OCI-LY3 (cell line): Measurements from ENCODE around the gene PDPR.
A peak's percentile ranks its signal among the peaks of the same experiment; 100 is the strongest.
"Not testable (repeated sequence)": the region's sequence is repeated elsewhere in the genome, so short reads cannot be mapped to it uniquely, and the experiment has no call there.

Experiments
- H2AFZ ChIP-seq: fragments of 200-600, 300-600 bp; shearing (Covaris generic); 2 replicates; pipeline ENCODE4 v1.6.0; 2014; ENCODE audit warnings: antibody characterized with exemption, low read depth, low read length
- H3K27ac ChIP-seq: fragments of 200-600, 300-600 bp; sonication (generic); 2 replicates; pipeline ENCODE4 v1.5.1; 2014; ENCODE audit warnings: mild to moderate bottlenecking, low read length, moderate library complexity, mixed read lengths
- H3K27me3 ChIP-seq: fragments of 200-600, 300-600 bp; sonication (generic); 2 replicates; pipeline ENCODE4 v1.6.1; 2014; ENCODE audit warnings: low read depth, low read length, mixed read lengths
- H3K36me3 ChIP-seq: fragments of 200-600, 300-600 bp; sonication (generic); replicated peaks from 2 replicates; pipeline ENCODE3; 2014; ENCODE audit warnings: low read depth, low read length, mixed read lengths
- H3K4me1 ChIP-seq: fragments of 300-600, 200-600 bp; sonication (generic); 2 replicates; pipeline ENCODE4 v1.6.1; 2014; ENCODE audit warnings: low read length, mixed read lengths
- H3K4me2 ChIP-seq: fragments of 200-600, 300-600 bp; sonication (generic); 2 replicates; pipeline ENCODE4 v1.6.1; 2014; ENCODE audit warnings: low read length, mixed read lengths
- H3K4me3 ChIP-seq: fragments of 300-600, 200-600 bp; sonication (generic); 2 replicates; pipeline ENCODE4 v1.5.1; 2014; ENCODE audit warnings: antibody characterized with exemption, mild to moderate bottlenecking, low read length, moderate library complexity
- H3K79me2 ChIP-seq: fragments of 300-600, 200-600 bp; shearing (Covaris generic); 2 replicates; pipeline ENCODE4 v1.6.1; 2014; ENCODE audit warnings: mild to moderate bottlenecking, low read length, mixed read lengths
- H3K9ac ChIP-seq: fragments of 300-600, 200-600 bp; shearing (Covaris generic); 2 replicates; pipeline ENCODE4 v1.6.0; 2014; ENCODE audit warnings: mild to moderate bottlenecking, low read length, moderate library complexity
- H3K9me3 ChIP-seq: fragments of 200-600, 300-600 bp; shearing (Covaris generic); 2 replicates; pipeline ENCODE4 v1.6.1; 2014; ENCODE audit warnings: low read length, mixed read lengths; ENCODE audit not compliant: insufficient read depth
- H4K20me1 ChIP-seq: fragments of 200-600, 300-600 bp; sonication (generic); 2 replicates; pipeline ENCODE4 v1.6.1; 2016; ENCODE audit warnings: low read length, mixed read lengths; ENCODE audit not compliant: insufficient read depth

PDPR gene

DNA sequence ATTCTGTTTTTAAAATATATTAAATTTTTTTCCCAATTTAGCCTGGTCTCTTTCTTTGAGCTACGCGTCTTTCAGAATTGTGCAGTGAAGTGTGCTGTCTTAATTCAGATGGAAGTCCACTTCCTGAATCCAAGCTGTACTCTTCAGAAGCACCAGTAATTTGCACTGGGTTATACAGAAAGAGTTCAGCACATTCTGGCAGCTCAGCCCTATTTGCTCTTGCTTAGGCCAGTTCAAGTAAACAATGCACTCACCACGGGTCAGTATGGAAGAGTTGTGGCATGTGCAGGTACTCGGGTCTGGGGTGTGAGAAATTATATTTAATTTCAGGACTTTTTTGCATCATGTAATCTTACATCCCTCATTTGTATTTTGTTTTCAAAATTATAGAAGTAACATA lies 25.3 kb upstream of the PDPR start:
- not testable (repeated sequence) for H3K27me3 ChIP-seq, H3K4me3 ChIP-seq, H3K79me2 ChIP-seq, H3K9ac ChIP-seq, H3K4me2 ChIP-seq, H2AFZ ChIP-seq, H3K27ac ChIP-seq, H3K36me3 ChIP-seq, H4K20me1 ChIP-seq, H3K9me3 ChIP-seq, H3K4me1 ChIP-seq

DNA sequence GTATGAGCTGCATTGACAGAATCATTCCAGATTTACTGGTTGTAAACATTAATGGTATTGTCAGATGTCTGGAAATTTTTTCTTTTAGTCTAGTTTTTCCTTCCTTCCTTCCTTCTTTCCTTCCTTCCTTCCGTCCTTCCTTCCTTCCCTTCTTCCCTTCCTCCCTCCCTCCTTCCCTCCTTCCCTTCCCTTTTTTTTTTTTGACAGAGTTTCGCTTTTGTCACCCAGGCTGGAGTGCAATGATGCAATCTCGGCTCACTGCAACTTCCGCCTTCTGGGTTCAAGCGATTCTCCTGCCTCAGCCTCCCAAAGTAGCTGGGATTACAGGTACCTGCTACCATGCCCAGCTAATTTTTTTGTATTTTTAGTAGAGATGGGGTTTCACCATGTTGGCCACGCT lies 24.8 kb upstream of the PDPR start:
- not testable (repeated sequence) for H3K4me2 ChIP-seq, H3K9ac ChIP-seq, H2AFZ ChIP-seq, H3K4me1 ChIP-seq, H3K9me3 ChIP-seq, H3K36me3 ChIP-seq, H3K79me2 ChIP-seq, H4K20me1 ChIP-seq, H3K27ac ChIP-seq, H3K4me3 ChIP-seq, H3K27me3 ChIP-seq

GRCh38 chr16:70091104-70091503 lies 23.0 kb upstream of the PDPR start:
- not testable (repeated sequence) for H3K4me1 ChIP-seq, H3K4me3 ChIP-seq, H2AFZ ChIP-seq, H3K27me3 ChIP-seq, H3K9ac ChIP-seq, H3K9me3 ChIP-seq, H3K79me2 ChIP-seq, H3K27ac ChIP-seq, H3K4me2 ChIP-seq, H4K20me1 ChIP-seq, H3K36me3 ChIP-seq

DNA sequence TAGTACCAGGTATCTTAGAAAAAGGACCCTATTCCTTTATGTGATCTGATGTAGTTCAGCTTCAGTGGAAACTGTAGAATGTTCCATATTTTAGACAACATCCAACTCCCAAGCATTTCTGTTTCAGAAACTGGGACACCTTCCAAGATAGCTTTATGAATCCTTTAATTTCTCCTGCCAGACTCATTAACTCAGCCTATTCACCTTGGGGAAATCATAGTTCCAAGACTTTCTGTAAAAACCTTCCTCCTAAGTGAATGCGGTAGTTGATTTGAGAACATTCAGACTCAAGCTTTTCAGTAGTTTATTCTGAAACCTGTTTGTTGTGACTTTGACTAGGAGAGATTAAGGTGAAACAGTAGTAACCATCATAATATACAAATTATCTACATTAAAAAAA lies 20.0 kb upstream of the PDPR start:
- not testable (repeated sequence) for H3K4me2 ChIP-seq, H3K27ac ChIP-seq, H3K36me3 ChIP-seq, H3K4me1 ChIP-seq, H3K79me2 ChIP-seq, H3K4me3 ChIP-seq, H3K9ac ChIP-seq, H3K9me3 ChIP-seq, H3K27me3 ChIP-seq, H2AFZ ChIP-seq, H4K20me1 ChIP-seq

GRCh38 chr16:70109583-70110279 lies 4.4 kb upstream of the PDPR start:
- H4K20me1 ChIP-seq, H2AFZ ChIP-seq, H3K4me2 ChIP-seq, H3K27me3 ChIP-seq, H3K4me1 ChIP-seq, H3K9me3 ChIP-seq, H3K79me2 ChIP-seq, H3K36me3 ChIP-seq, H3K27ac ChIP-seq, H3K4me3 ChIP-seq, H3K9ac ChIP-seq: not testable (repeated sequence)

DNA sequence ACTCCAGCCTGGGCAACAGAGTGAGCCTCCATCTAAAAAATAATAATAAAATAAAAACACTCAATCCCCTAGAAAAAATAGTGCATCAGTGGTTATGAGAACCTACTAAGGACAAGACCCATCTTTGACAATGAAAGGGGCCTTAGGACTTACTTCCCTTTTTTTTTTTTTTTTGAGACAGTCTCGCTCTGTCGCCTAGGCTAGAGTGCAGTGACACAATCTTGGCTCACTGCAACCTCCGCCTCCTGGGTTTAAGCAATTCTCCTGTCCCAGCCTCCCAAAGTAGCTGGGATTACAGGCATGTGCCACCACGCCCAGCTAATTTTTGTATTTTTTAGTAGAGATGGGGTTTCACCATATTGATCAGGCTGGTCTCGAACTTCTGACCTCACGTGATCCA lies 2.0 kb upstream of the PDPR start:
- not testable (repeated sequence) for H3K9me3 ChIP-seq, H3K4me1 ChIP-seq, H3K36me3 ChIP-seq, H3K27ac ChIP-seq, H3K9ac ChIP-seq, H3K4me3 ChIP-seq, H3K4me2 ChIP-seq, H2AFZ ChIP-seq, H4K20me1 ChIP-seq, H3K27me3 ChIP-seq
- peaks cover 12% of the 10 kb centered on the region for H3K79me2 ChIP-seq

DNA sequence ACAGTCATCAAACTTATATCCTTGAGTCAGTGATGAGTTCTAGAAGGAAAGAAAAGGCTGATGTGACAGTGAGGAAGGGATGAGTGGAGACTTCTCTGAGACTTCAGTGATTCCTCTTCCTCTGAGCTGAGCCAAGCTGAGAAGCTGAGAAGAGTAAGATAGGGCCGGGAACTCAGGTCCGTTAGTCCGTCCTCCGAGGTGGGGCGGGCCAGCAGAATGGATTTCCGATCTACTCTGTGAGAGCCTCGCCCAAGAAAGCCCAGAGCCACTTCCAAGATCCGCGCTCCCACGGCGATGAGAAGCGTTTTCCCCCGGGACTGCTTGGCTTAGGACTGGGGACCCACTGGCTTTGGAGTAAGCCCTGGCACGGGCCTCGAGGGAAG lies 542 bp upstream of the PDPR start:
- H3K9ac ChIP-seq = peak overlapping the region; percentile 41; the same call in 1 of the 2 replicates
- not testable (repeated sequence) for H3K27ac ChIP-seq, H3K4me1 ChIP-seq, H3K36me3 ChIP-seq, H2AFZ ChIP-seq, H3K27me3 ChIP-seq, H4K20me1 ChIP-seq, H3K9me3 ChIP-seq
- H3K4me2 ChIP-seq = peak overlapping the region; percentile 49
- H3K79me2 ChIP-seq = peaks cover 19% of the 10 kb centered on the region
- H3K4me3 ChIP-seq = peak overlapping the region; percentile 94

DNA sequence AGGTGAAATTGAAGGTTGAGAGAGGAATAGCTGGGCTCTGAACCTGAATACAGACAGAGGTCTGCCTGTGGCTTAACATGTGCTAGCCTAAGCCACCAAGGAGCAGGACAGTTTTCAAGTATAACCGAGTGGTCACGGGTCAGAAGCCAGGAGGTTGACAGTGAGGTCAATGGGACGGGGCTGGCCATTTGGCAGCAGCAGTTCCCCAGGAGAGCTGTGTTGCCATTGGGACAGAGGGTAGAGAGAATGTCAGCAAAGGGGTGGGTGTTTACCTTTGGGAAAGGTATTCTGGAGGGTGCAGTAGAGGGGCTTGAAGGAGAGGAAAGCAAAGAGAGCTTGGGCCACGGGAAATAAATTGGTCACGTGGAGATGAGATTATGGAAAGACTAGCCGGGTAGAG lies 4.2 kb downstream of the PDPR start:
- H3K27me3 ChIP-seq, H3K9me3 ChIP-seq, H2AFZ ChIP-seq, H3K36me3 ChIP-seq, H3K27ac ChIP-seq, H4K20me1 ChIP-seq, H3K9ac ChIP-seq, H3K4me3 ChIP-seq, H3K4me2 ChIP-seq, H3K4me1 ChIP-seq: not testable (repeated sequence)
- H3K79me2 ChIP-seq = peaks cover 22% of the 10 kb centered on the region

- not testable (repeated sequence) for H3K9ac ChIP-seq, H3K27me3 ChIP-seq, H3K4me2 ChIP-seq, H3K27ac ChIP-seq, H3K9me3 ChIP-seq, H2AFZ ChIP-seq, H4K20me1 ChIP-seq, H3K4me1 ChIP-seq, H3K4me3 ChIP-seq, H3K36me3 ChIP-seq
- H3K79me2 ChIP-seq = peaks cover 22% of the 10 kb centered on the region
Observed at GRCh38 chr16:70118776-70119175, 4.6 kb downstream of the PDPR start.

GRCh38 chr16:70120398-70120797 lies 6.3 kb downstream of the PDPR start:
- not testable (repeated sequence) for H4K20me1 ChIP-seq, H3K9ac ChIP-seq, H3K36me3 ChIP-seq

More at GRCh38 chr16:70120398-70120797, 6.3 kb downstream of the PDPR start:
- not testable (repeated sequence) for H3K4me1 ChIP-seq, H3K9me3 ChIP-seq, H3K4me3 ChIP-seq, H3K27ac ChIP-seq, H2AFZ ChIP-seq, H3K27me3 ChIP-seq, H3K4me2 ChIP-seq
- peaks cover 11% of the 10 kb centered on the region for H3K79me2 ChIP-seq
